Endodermal cell (in vitro differentiated cells): ENCODE measurements around the gene PTH2. TPM values are rescaled to one million over a fixed set of nuclear protein-coding genes. Genes with fewer than 3 reads are reported as not detected.

Experiments used
- DNase-seq: peaks from one replicate; pipeline ENCODE4 v3.0.0-alpha.2; 2017
- H3K27ac ChIP-seq: 2 replicates; pipeline ENCODE4 v1.5.1; 2013; ENCODE audit warnings: mild to moderate bottlenecking, low read depth, low read length, moderate library complexity
- H3K27me3 ChIP-seq: 2 replicates; pipeline ENCODE4 v1.6.1; 2013; ENCODE audit warnings: mild to moderate bottlenecking, low read length, moderate library complexity; ENCODE audit not compliant: insufficient read depth, control insufficient read depth, poor library complexity, severe bottlenecking
- H3K36me3 ChIP-seq: 2 replicates; pipeline ENCODE4 v1.7.0; 2013; ENCODE audit warnings: mild to moderate bottlenecking, low read length, moderate library complexity; ENCODE audit not compliant: control insufficient read depth, insufficient read depth
- H3K4me1 ChIP-seq: one replicate; pipeline ENCODE4 v1.7.0; 2013; ENCODE audit warnings: low read length; ENCODE audit not compliant: control insufficient read depth, insufficient read depth
- H3K4me3 ChIP-seq: 2 replicates; pipeline ENCODE4 v1.5.1; 2013; ENCODE audit warnings: mild to moderate bottlenecking, low read length, moderate library complexity
- H3K9ac ChIP-seq: 2 replicates; pipeline ENCODE4 v1.6.1; 2013; ENCODE audit warnings: mild to moderate bottlenecking, low read length, moderate library complexity; ENCODE audit not compliant: poor library complexity, severe bottlenecking; ENCODE audit errors: extremely low read depth
- H3K9me3 ChIP-seq: 2 replicates; pipeline ENCODE4 v1.6.1; 2013; ENCODE audit warnings: mild to moderate bottlenecking, low read length, moderate library complexity; ENCODE audit not compliant: control insufficient read depth
- H3K27ac Mint-ChIP-seq: 2 replicates; pipeline ENCODE4 v1.8.0; 2020; ENCODE audit warnings: mixed read lengths
- H3K27me3 Mint-ChIP-seq: 2 replicates; pipeline ENCODE4 v1.8.0; 2021; ENCODE audit warnings: mild to moderate bottlenecking, mixed read lengths; ENCODE audit not compliant: insufficient read depth
- H3K36me3 Mint-ChIP-seq: 2 replicates; pipeline ENCODE4 v1.8.0; 2020; ENCODE audit warnings: low read depth, mixed read lengths
- H3K4me1 Mint-ChIP-seq: 2 replicates; pipeline ENCODE4 v1.8.0; 2020; ENCODE audit warnings: mixed read lengths
- H3K4me3 Mint-ChIP-seq: 2 replicates; pipeline ENCODE4 v1.8.0; 2020; ENCODE audit warnings: mild to moderate bottlenecking, moderate library complexity, mixed read lengths
- H3K9me3 Mint-ChIP-seq: 2 replicates; pipeline ENCODE4 v1.8.0; 2020; ENCODE audit warnings: mild to moderate bottlenecking, mixed read lengths
- WGBS, 2 experiments: methylation state at CpG; one replicate each; pipeline versions ENCODE4 v1.1.5 to v1.1.7; 2013; ENCODE audit warnings: missing lambda C conversion rate in 2 of 2, mixed read lengths in 1 of 2; ENCODE audit not compliant: insufficient coverage in 1 of 2, insufficient read length in 1 of 2; 5-methylcytosine and 5-hydroxymethylcytosine counted together
- total RNA-seq, 2 donors: library from RNA; stranded (reverse); fragmentation: NEBNext Ultra II Directional in 1 of 2; extraction: Animal tissue kit (Norgen Biotek cat#: 25700) in 1 of 2; gene quantifications; 2 replicates in 1 of 2; 3 replicates in 1 of 2; pipeline ENCODE4 v1.2.1, GENCODE V29; 2021
- TF ChIP-seq, protein P1 (sequence below): fragments of 200-600 bp; sonication (generic); conservative IDR thresholded peaks from 2 replicates; pipeline ENCODE4 v1.5.0; 2021; ENCODE audit warnings: antibody characterized with exemption, mild to moderate bottlenecking

The PTH2 gene
- total RNA-seq, 2 donors from 2014 or later: not detected

DNA sequence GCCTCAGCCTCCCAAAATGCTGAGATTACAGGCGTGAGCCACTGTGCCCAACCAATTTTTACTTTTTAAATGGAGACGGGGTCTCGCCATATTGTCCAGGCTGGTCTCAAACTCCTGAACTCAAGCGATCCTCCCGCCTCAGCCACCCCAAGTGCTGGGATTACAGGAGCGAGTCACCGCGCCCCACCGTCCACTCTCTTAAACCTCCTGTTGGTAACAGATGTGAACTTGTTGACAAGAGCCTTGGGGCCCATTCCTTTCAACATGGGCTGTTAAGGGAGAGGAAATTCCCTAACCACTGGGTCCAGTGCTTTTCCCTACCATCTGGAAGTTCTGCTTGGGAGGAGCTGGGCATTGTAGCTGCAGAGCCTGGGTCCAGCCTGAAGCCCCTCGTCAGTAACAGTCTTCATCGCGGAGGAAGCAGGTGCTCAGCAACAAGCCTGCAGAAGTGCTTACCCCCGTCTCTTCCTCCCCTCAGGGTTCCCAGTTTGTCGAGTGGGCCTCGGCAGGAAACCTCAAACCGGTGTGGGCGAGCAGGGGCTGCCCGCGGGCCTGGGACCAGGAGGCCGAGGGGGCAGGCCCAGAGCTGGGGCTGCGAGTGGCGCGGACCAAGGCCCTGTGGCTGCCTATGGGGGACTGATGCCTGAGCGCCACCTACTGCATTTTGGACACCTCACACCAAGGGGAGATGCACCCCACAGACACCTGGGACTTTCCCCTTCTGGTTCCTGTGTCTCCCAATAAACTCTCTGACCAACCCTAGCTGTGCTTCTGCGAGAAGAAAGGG, 46.8 kb upstream of the PTH2 start:
- H3K27me3 Mint-ChIP-seq: peaks cover 6% of the 10 kb centered on the region
- no peaks in the 10 kb centered on the region for H3K4me1 Mint-ChIP-seq
- TF ChIP-seq, protein P1, sequence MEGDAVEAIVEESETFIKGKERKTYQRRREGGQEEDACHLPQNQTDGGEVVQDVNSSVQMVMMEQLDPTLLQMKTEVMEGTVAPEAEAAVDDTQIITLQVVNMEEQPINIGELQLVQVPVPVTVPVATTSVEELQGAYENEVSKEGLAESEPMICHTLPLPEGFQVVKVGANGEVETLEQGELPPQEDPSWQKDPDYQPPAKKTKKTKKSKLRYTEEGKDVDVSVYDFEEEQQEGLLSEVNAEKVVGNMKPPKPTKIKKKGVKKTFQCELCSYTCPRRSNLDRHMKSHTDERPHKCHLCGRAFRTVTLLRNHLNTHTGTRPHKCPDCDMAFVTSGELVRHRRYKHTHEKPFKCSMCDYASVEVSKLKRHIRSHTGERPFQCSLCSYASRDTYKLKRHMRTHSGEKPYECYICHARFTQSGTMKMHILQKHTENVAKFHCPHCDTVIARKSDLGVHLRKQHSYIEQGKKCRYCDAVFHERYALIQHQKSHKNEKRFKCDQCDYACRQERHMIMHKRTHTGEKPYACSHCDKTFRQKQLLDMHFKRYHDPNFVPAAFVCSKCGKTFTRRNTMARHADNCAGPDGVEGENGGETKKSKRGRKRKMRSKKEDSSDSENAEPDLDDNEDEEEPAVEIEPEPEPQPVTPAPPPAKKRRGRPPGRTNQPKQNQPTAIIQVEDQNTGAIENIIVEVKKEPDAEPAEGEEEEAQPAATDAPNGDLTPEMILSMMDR: peak; percentile 34
- Histone ChIP-seq H3K4me3 (no peak overlapping the region), H3K27ac (no peak overlapping the region), H3K27me3 (peaks cover 6% of the 10 kb centered on the region), H3K36me3 (peaks cover 30% of the 10 kb centered on the region), H3K4me1 (no peaks in the 10 kb centered on the region), H3K9ac (no peak overlapping the region), H3K9me3 (no peaks in the 10 kb centered on the region)
- no peak overlapping the region for H3K4me3 Mint-ChIP-seq
- H3K36me3 Mint-ChIP-seq: peaks cover 21% of the 10 kb centered on the region
- no peak overlapping the region for H3K27ac Mint-ChIP-seq
- WGBS, 2 experiments: 95 to 96% methylated on average over 15 to 25 of the region's 25 CpGs
- no peak for DNase-seq
- H3K9me3 Mint-ChIP-seq: no peaks in the 10 kb centered on the region

GRCh38 chr19:49468746-49469447, 45.7 kb upstream of the PTH2 start:
- H3K9me3 Mint-ChIP-seq: no peaks in the 10 kb centered on the region
- peak; percentile 93 for DNase-seq
- Histone ChIP-seq H3K36me3 (peaks cover 33% of the 10 kb centered on the region), H3K4me3 (no peak overlapping the region), H3K4me1 (no peaks in the 10 kb centered on the region), H3K27me3 (no peaks in the 10 kb centered on the region), H3K9ac (no peak overlapping the region), H3K27ac (no peak overlapping the region), H3K9me3 (no peaks in the 10 kb centered on the region)
- peak overlapping the region; percentile 49 for H3K27ac Mint-ChIP-seq
- 85 to 90% methylated on average over 9 to 15 of the region's 15 CpGs for WGBS, 2 experiments
- H3K4me1 Mint-ChIP-seq: no peaks in the 10 kb centered on the region
- no peaks in the 10 kb centered on the region for H3K27me3 Mint-ChIP-seq
- H3K36me3 Mint-ChIP-seq: peaks cover 27% of the 10 kb centered on the region
- H3K4me3 Mint-ChIP-seq: no peak overlapping the region
- TF ChIP-seq, protein P1: no peak

GRCh38 chr19:49468199-49468598, 45.0 kb upstream of the PTH2 start:
- no peaks in the 10 kb centered on the region for H3K4me1 ChIP-seq
- H3K4me3 Mint-ChIP-seq: no peak overlapping the region
- H3K36me3 ChIP-seq: peaks cover 33% of the 10 kb centered on the region
- no peak for DNase-seq
- H3K9ac ChIP-seq: no peak overlapping the region
- WGBS, 2 experiments: 89 to 90% methylated on average over 13 to 19 of the region's 19 CpGs
- H3K27me3 Mint-ChIP-seq: no peaks in the 10 kb centered on the region
- H3K4me1 Mint-ChIP-seq: no peaks in the 10 kb centered on the region
- H3K27ac Mint-ChIP-seq: no peak overlapping the region
- H3K36me3 Mint-ChIP-seq: peaks cover 27% of the 10 kb centered on the region
- H3K27me3 ChIP-seq: no peaks in the 10 kb centered on the region
- H3K27ac ChIP-seq: no peak overlapping the region
- no peaks in the 10 kb centered on the region for H3K9me3 Mint-ChIP-seq
- H3K4me3 ChIP-seq: no peak overlapping the region
- no peaks in the 10 kb centered on the region for H3K9me3 ChIP-seq
- TF ChIP-seq, protein P1: no peak
